K562 (cell line): ENCODE measurements around the gene CCDC174. TPM values are rescaled to one million over a fixed set of nuclear protein-coding genes. Genes with fewer than 3 reads are reported as not detected.
"Not testable (repeated sequence)": the region's sequence is repeated elsewhere in the genome, so short reads cannot be mapped to it uniquely, and the experiment has no call there.

Source experiments
- ATAC-seq: fragments of 200-7000 bp; cut with Tn5 transposase; 3 replicates; pipeline ENCODE4 v1.9.1; 2020; ENCODE audit warnings: moderate library complexity
- BruUV-seq: library from RNA; stranded (reverse); fragments of 400-500 nt; replicated peaks from 2 replicates; lab custom pipeline; 2021; lab: Mats Ljungman, UMichigan
- CTCF ChIA-PET: fragments of 300-600 bp; formaldehyde crosslinking; extraction: SDS; loops from one replicate; lab custom pipeline; 2021; ENCODE audit warnings: low intra/inter-chr PET ratio; lab: Yijun Ruan, JAX
- POLR2A ChIA-PET: fragments of 300-600, 350-650 bp; sonication (Branson Sonifier 250); formaldehyde crosslinking; extraction: SDS; loops from one replicate; lab custom pipeline; 2021; ENCODE audit warnings: antibody characterized with exemption, inconsistent platforms; lab: Yijun Ruan, JAX
- DNase-seq, 4 experiments: peaks; one replicate each; pipeline versions ENCODE4 v3.0.0 to v3.0.0-alpha.2; 2011 to 2018; ENCODE audit warnings: low spot score in 3 of 4, mixed read lengths in 3 of 4; ENCODE audit errors: extremely low read depth in 1 of 4
- FAIRE-seq: peaks from 2 replicates; lab custom pipeline; 2011; peaks lifted over from hg19 to GRCh38; lab: Jason Lieb, UNC
- H2AFZ ChIP-seq: 2 replicates; pipeline ENCODE4 v1.6.0; 2011; ENCODE audit warnings: low read depth, low read length, control low read depth, inconsistent platforms
- H3K27ac ChIP-seq: fragments of 200-600 bp; 3 replicates; pipeline ENCODE4 v1.8.0; 2011; ENCODE audit warnings: low read depth, mild to moderate bottlenecking, control low read depth, inconsistent platforms, low read length, moderate library complexity, mixed read lengths; ENCODE audit errors: extremely low read depth
- H3K27me3 ChIP-seq, 2 experiments: fragments of 300-600 bp in 1 of 2; 2 replicates in 1 of 2; 3 replicates in 1 of 2; pipeline versions ENCODE4 v1.6.0 to v1.8.0; 2011; ENCODE audit warnings: inconsistent platforms in 2 of 2, low read length in 2 of 2, mild to moderate bottlenecking in 1 of 2, mixed read lengths in 1 of 2, moderate library complexity in 1 of 2; ENCODE audit not compliant: control insufficient read depth in 2 of 2, insufficient read depth in 2 of 2
- H3K36me3 ChIP-seq: fragments of 300-600 bp; 3 replicates; pipeline ENCODE4 v1.8.0; 2011; ENCODE audit warnings: mild to moderate bottlenecking, low read length, inconsistent platforms; ENCODE audit not compliant: control insufficient read depth, insufficient read depth
- H3K4me1 ChIP-seq, 2 experiments: fragments of 200-600 bp in 1 of 2; replicated peaks in 1 of 2; 2 replicates in 1 of 2; 3 replicates in 1 of 2; pipeline versions ENCODE4 v1.5.1 to v1.8.0; 2011; ENCODE audit warnings: inconsistent platforms in 2 of 2, low read length in 2 of 2, mild to moderate bottlenecking in 1 of 2, mixed read lengths in 1 of 2, moderate library complexity in 1 of 2; ENCODE audit not compliant: control insufficient read depth in 2 of 2, insufficient read depth in 2 of 2
- H3K4me2 ChIP-seq: 2 replicates; pipeline ENCODE4 v1.6.1; 2011; ENCODE audit warnings: low read length, control low read depth, inconsistent platforms, mixed read lengths; ENCODE audit not compliant: insufficient read depth
- H3K4me3 ChIP-seq: fragments of 200-600 bp; sonication (generic), shearing (Covaris generic); 2 replicates; pipeline ENCODE4 v1.5.1; 2016; ENCODE audit warnings: control low read depth, inconsistent platforms
- H3K79me2 ChIP-seq: fragments of 200-600 bp; 3 replicates; pipeline ENCODE4 v1.8.0; 2011; ENCODE audit warnings: low read length, inconsistent platforms; ENCODE audit not compliant: control insufficient read depth, insufficient read depth
- H3K9ac ChIP-seq, 2 experiments: 2 replicates each; pipeline versions ENCODE4 v1.6.0 to v1.6.1; 2011; ENCODE audit warnings: low read depth in 2 of 2, low read length in 2 of 2, control low read depth in 1 of 2, inconsistent platforms in 1 of 2, mild to moderate bottlenecking in 1 of 2, mixed read lengths in 1 of 2; ENCODE audit not compliant: insufficient read depth in 1 of 2
- H3K9me1 ChIP-seq: one replicate; pipeline ENCODE4 v1.6.0; 2011; ENCODE audit warnings: inconsistent platforms, mild to moderate bottlenecking, low read length, moderate library complexity; ENCODE audit not compliant: control insufficient read depth, insufficient read depth
- H3K9me3 ChIP-seq: replicated peaks from 2 replicates; pipeline ENCODE4 v1.5.1; 2011; ENCODE audit warnings: low read depth, low read length, inconsistent platforms; ENCODE audit not compliant: control insufficient read depth, insufficient read depth
- H4K20me1 ChIP-seq: replicated peaks from 2 replicates; pipeline ENCODE4 v1.6.1; 2011; ENCODE audit warnings: low read length, inconsistent platforms, mixed read lengths; ENCODE audit not compliant: control insufficient read depth, insufficient read depth
- ATF7 ChIP-seq: fragments of 450-650 bp; IDR thresholded peaks from 2 replicates; pipeline ENCODE4 v1.7.1; 2014; ENCODE audit warnings: mild to moderate bottlenecking, moderate library complexity
- BCOR ChIP-seq: fragments of 450-650 bp; IDR thresholded peaks from 2 replicates; pipeline ENCODE4 v1.6.1; 2016
- CTBP1 ChIP-seq: fragments of 450-650 bp; IDR thresholded peaks from 2 replicates; pipeline ENCODE4 v1.6.1; 2016; ENCODE audit warnings: borderline replicate concordance
- DPF2 ChIP-seq: fragments of 450-650 bp; IDR thresholded peaks from 2 replicates; pipeline ENCODE4 v1.6.1; 2016
- ETV5 ChIP-seq: sonication (generic); formaldehyde crosslinking; IDR thresholded peaks from 2 replicates; pipeline ENCODE4 v1.4.0; 2020; ENCODE audit warnings: low read depth, mild to moderate bottlenecking, missing genetic modification reagents
- LARP7 ChIP-seq: fragments of 450-650 bp; IDR thresholded peaks from 2 replicates; pipeline ENCODE4 v1.6.1; 2016
- MAZ ChIP-seq, 2 experiments: fragments of 450-650 bp in 1 of 2; sonication (generic) in 1 of 2; formaldehyde crosslinking; IDR thresholded peaks in 1 of 2; conservative IDR thresholded peaks in 1 of 2; 2 replicates each; pipeline versions ENCODE4 v1.4.0 to v1.5.0; 2020; ENCODE audit warnings: mild to moderate bottlenecking in 1 of 2, missing genetic modification reagents in 1 of 2
- POLR2B ChIP-seq: fragments of 450-650 bp; IDR thresholded peaks from 2 replicates; pipeline ENCODE4 v1.6.1; 2018; ENCODE audit warnings: low read depth; ENCODE audit not compliant: partially characterized antibody
- POLR2H ChIP-seq: IDR thresholded peaks from 2 replicates; pipeline ENCODE4 v1.6.1; 2016; ENCODE audit warnings: missing genetic modification characterization, low read depth, mild to moderate bottlenecking, control low read depth, missing compliant biosample characterization, moderate library complexity
- SMARCC2 ChIP-seq: fragments of 450-650 bp; IDR thresholded peaks from 2 replicates; pipeline ENCODE4 v1.6.1; 2017; ENCODE audit warnings: antibody characterized with exemption, moderate library complexity, mild to moderate bottlenecking, low read depth
- SOX6 ChIP-seq: fragments of 450-650 bp; IDR thresholded peaks from 2 replicates; pipeline ENCODE4 v1.6.1; 2014; ENCODE audit warnings: mild to moderate bottlenecking
- SP1 ChIP-seq: sonication (generic); formaldehyde crosslinking; IDR thresholded peaks from 2 replicates; pipeline ENCODE4 v1.8.1; 2022; ENCODE audit warnings: mild to moderate bottlenecking, missing genetic modification reagents
- ZEB2 ChIP-seq: fragments of 450-650 bp; IDR thresholded peaks from 2 replicates; pipeline ENCODE4 v1.6.1; 2016
- ZNF232 ChIP-seq: sonication (generic); formaldehyde crosslinking; IDR thresholded peaks from 2 replicates; pipeline ENCODE4 v1.8.0; 2022; ENCODE audit warnings: mild to moderate bottlenecking, missing genetic modification reagents
- WGBS: fragments of 100-300 bp; shearing (Covaris generic); methylation state at CpG from one replicate; pipeline ENCODE4 v1.1.6; 2016; ENCODE audit warnings: low coverage, mixed read lengths; ENCODE audit not compliant: insufficient coverage; ENCODE audit errors: missing lambda C conversion rate; 5-methylcytosine and 5-hydroxymethylcytosine counted together
- in situ Hi-C: fragments of 300-500 bp; cut with MboI; formaldehyde crosslinking; loops from 4 replicates; pipeline ENCODE4 v1.15.0; 2018; ENCODE audit warnings: inconsistent platforms, mixed read lengths
- intact Hi-C: fragments of 100-400 bp; cut with micrococcal nuclease; formaldehyde crosslinking; loops from 2 replicates; pipeline ENCODE4 v1.14.2; 2022
- polyA plus RNA-seq, 8 experiments: library from polyadenylated mRNA; depleted of rRNA in 4 of 8; stranded (reverse) in 5 of 8; unstranded in 3 of 8; fragments of >200 nt; fragmentation: Nextera tagmentation in 2 of 8; fragmentation: Illumina TruSeq in 1 of 8; extraction: Ambion mirVana in 2 of 8; extraction: Trizol in 1 of 8; gene quantifications; 2 replicates each; pipeline versions ENCODE4 v1.2.1 to v1.2.3, GENCODE V29; 2011 to 2014; ENCODE audit warnings: inconsistent platforms in 1 of 8, missing spikeins in 1 of 8
- total RNA-seq, 7 experiments: library from RNA; depleted of rRNA in 6 of 7; stranded (reverse); fragments of >200 nt in 6 of 7; fragmentation: Illumina TruSeq in 2 of 7; extraction: Trizol in 2 of 7; gene quantifications; 2 replicates each; pipeline versions ENCODE4 v1.2.1 to v1.2.3, GENCODE V29; 2011 to 2021; ENCODE audit warnings: low replicate concordance in 1 of 7
- TF ChIP-seq, protein P1 (sequence below), 2 experiments: fragments of 450-650 bp in 1 of 2; sonication (generic) in 1 of 2; formaldehyde crosslinking in 1 of 2; IDR thresholded peaks in 1 of 2; conservative IDR thresholded peaks in 1 of 2; 2 replicates each; pipeline versions ENCODE4 v1.6.1 to v1.8.1; 2016 to 2023; ENCODE audit warnings: mild to moderate bottlenecking in 2 of 2, moderate library complexity in 2 of 2, inconsistent platforms in 1 of 2, missing genetic modification reagents in 1 of 2
- TF ChIP-seq, protein P2 (sequence below), 2 experiments: fragments of 450-650 bp; IDR thresholded peaks; 2 replicates each; pipeline ENCODE4 v1.6.1; 2018; ENCODE audit warnings: mild to moderate bottlenecking in 2 of 2, low read depth in 1 of 2; ENCODE audit not compliant: partially characterized antibody in 2 of 2

CCDC174 gene
- total and polyA plus RNA-seq, 9 of the 15 experiments (the other 6 are each of a cell fraction or from before 2014, with no cell fraction given) = 7.4 to 41.0 (median 28.5) TPM

DNA sequence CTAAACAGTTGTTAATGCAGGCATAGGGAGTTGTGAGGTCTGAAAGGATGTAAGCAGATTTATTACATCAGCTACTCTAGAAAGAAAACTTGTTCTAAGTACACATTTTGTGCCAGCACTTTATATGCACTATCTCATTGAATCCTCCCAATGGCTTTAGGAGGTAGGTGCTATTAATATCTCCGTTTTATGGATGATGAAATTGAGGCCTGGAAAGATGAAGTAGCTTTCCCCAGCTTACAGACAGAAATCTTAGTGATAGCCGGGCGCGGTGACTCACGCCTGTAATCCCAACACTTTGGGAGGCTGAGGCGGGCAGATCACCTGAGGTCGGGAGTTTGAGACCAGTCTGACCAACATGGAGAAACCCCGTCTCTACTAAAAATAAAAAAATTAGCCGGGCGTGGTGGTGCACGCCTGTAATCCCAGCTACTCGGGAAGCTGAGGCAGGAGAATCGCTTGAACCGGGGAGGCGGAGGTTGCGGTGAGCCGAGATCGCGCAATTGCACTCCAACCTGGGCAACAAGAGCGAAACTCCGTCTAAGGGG, 872 bp downstream of the CCDC174 start:
- H3K27me3 ChIP-seq, BruUV-seq, H3K9me1 ChIP-seq, H4K20me1 ChIP-seq, CTCF ChIA-PET, FAIRE-seq, H3K9me3 ChIP-seq, in situ Hi-C loops: not testable (repeated sequence)
- ATAC-seq = peak; percentile 22
- H3K9ac ChIP-seq = peak overlapping the region; percentile 95 to 96
- H3K36me3 ChIP-seq = peaks cover 40% of the 10 kb centered on the region
- peak overlapping the region; percentile 88 for H3K4me2 ChIP-seq
- intact Hi-C loops = loop anchor here (10.0 kb wide), 1 partner anchor 448 kb away; no protein-coding TSS in a partner anchor
- peaks cover 12 to 21% of the 10 kb centered on the region in 2 experiments; a peak in 4 of 5 replicates for H3K4me1 ChIP-seq
- WGBS = 11% methylated on average over 21 of the region's 21 CpGs
- peak overlapping the region; percentile 87 for H2AFZ ChIP-seq
- peak in 1 of 4 experiments; percentile 56 for DNase-seq
- H3K4me3 ChIP-seq = peak overlapping the region; percentile 54
- POLR2A ChIA-PET = interaction anchor here (1.1 to 5.2 kb wide), 10 partner anchors 10 to 420 kb away, joined by 3 to 60 read pairs (median 4); no protein-coding TSS in a partner anchor
- H3K27ac ChIP-seq = peak overlapping the region; percentile 91
- H3K79me2 ChIP-seq = peaks cover 27% of the 10 kb centered on the region
- peak; percentile 40; the same call in 1 of the 2 replicates for TF ChIP-seq ETV5
- peak; percentile 56 for TF ChIP-seq ZEB2
- peak; percentile 52 for TF ChIP-seq POLR2H (tag)
- peak; percentile 84 for TF ChIP-seq DPF2
- TF ChIP-seq SMARCC2 = peak; percentile 71; the same call in 1 of the 2 replicates
- TF ChIP-seq, protein P1, sequence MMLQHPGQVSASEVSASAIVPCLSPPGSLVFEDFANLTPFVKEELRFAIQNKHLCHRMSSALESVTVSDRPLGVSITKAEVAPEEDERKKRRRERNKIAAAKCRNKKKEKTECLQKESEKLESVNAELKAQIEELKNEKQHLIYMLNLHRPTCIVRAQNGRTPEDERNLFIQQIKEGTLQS (IDR thresholded peaks at IDR 0.05) = peak; percentile 97
- TF ChIP-seq, protein P1 (CRISPR knock-in tag; conservative IDR thresholded peaks at IDR 0.05) = not testable (repeated sequence)
- TF ChIP-seq, protein P2, sequence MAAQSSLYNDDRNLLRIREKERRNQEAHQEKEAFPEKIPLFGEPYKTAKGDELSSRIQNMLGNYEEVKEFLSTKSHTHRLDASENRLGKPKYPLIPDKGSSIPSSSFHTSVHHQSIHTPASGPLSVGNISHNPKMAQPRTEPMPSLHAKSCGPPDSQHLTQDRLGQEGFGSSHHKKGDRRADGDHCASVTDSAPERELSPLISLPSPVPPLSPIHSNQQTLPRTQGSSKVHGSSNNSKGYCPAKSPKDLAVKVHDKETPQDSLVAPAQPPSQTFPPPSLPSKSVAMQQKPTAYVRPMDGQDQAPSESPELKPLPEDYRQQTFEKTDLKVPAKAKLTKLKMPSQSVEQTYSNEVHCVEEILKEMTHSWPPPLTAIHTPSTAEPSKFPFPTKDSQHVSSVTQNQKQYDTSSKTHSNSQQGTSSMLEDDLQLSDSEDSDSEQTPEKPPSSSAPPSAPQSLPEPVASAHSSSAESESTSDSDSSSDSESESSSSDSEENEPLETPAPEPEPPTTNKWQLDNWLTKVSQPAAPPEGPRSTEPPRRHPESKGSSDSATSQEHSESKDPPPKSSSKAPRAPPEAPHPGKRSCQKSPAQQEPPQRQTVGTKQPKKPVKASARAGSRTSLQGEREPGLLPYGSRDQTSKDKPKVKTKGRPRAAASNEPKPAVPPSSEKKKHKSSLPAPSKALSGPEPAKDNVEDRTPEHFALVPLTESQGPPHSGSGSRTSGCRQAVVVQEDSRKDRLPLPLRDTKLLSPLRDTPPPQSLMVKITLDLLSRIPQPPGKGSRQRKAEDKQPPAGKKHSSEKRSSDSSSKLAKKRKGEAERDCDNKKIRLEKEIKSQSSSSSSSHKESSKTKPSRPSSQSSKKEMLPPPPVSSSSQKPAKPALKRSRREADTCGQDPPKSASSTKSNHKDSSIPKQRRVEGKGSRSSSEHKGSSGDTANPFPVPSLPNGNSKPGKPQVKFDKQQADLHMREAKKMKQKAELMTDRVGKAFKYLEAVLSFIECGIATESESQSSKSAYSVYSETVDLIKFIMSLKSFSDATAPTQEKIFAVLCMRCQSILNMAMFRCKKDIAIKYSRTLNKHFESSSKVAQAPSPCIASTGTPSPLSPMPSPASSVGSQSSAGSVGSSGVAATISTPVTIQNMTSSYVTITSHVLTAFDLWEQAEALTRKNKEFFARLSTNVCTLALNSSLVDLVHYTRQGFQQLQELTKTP (IDR thresholded peaks at IDR 0.05; ENCODE audit: low read depth in 1 of 2, partially characterized antibody in 2 of 2) = peak in 1 of 2 experiments; percentile 60
- TF ChIP-seq ZNF232 = 0 out of 2 replicates have a peak, but pooled peaks have one; percentile 7
- TF ChIP-seq BCOR = peak; percentile 30; the same call in 1 of the 2 replicates
- TF ChIP-seq MAZ (CRISPR knock-in tag; conservative IDR thresholded peaks at IDR 0.05 in 1 of 2, IDR thresholded peaks at IDR 0.05 in 1 of 2) = peak in 1 of 2 experiments; percentile 21; a peak in 1 of 4 replicates
- peak; percentile 40 for TF ChIP-seq POLR2B
- 0 out of 2 replicates have a peak, but pooled peaks have one; percentile 68 for TF ChIP-seq LARP7
- 0 out of 2 replicates have a peak, but pooled peaks have one; percentile 20 for TF ChIP-seq SOX6
- TF ChIP-seq ATF7 = peak; percentile 71; the same call in 1 of the 2 replicates
- TF ChIP-seq SP1 (CRISPR knock-in tag) = 0 out of 2 replicates have a peak, but pooled peaks have one; percentile 10
- TF ChIP-seq CTBP1 = peak; percentile 65; the same call in 1 of the 2 replicates
